CD4-positive, alpha-beta memory T cell (primary cell): ENCODE measurements around the gene PLXNA2. TPM values are rescaled to one million over a fixed set of nuclear protein-coding genes. Genes with fewer than 3 reads are reported as not detected.

Experiments
- CTCF ChIA-PET: fragments of 350-600 bp; sonication (Branson Sonifier 250); formaldehyde crosslinking; loops from one replicate; lab custom pipeline; 2021; ENCODE audit warnings: inconsistent platforms; ENCODE audit not compliant: partially characterized antibody; lab: Charles Lee
- POLR2A ChIA-PET: fragments of 350-600 bp; sonication (Branson Sonifier 250); formaldehyde crosslinking; loops from one replicate; lab custom pipeline; 2021; ENCODE audit not compliant: partially characterized antibody; lab: Charles Lee
- DNase-seq, 5 donors: peaks; one replicate each; pipeline versions ENCODE4 v3.0.0 to v3.0.0-alpha.2; 2020 to 2022; ENCODE audit warnings: mixed read lengths in 1 of 5
- H3K27ac ChIP-seq: one replicate; pipeline ENCODE4 v1.7.0; 2013; ENCODE audit warnings: low read depth, low read length
- H3K27me3 ChIP-seq: 2 replicates; pipeline ENCODE4 v1.7.0; 2013; ENCODE audit warnings: mild to moderate bottlenecking, low read length, moderate library complexity; ENCODE audit not compliant: insufficient read depth
- H3K36me3 ChIP-seq: 2 replicates; pipeline ENCODE4 v1.7.0; 2013; ENCODE audit warnings: mild to moderate bottlenecking, low read length, moderate library complexity; ENCODE audit not compliant: insufficient read depth
- H3K4me1 ChIP-seq: 2 replicates; pipeline ENCODE4 v1.7.0; 2013; ENCODE audit warnings: mild to moderate bottlenecking, low read length, moderate library complexity; ENCODE audit not compliant: insufficient read depth
- H3K4me3 ChIP-seq, 2 donors: one replicate each; pipeline ENCODE4 v1.7.0; 2013; ENCODE audit warnings: low read length in 2 of 2, mild to moderate bottlenecking in 1 of 2
- H3K9me3 ChIP-seq, 2 donors: one replicate each; pipeline ENCODE4 v1.7.0; 2013; ENCODE audit warnings: low read length in 2 of 2, control low read depth in 1 of 2; ENCODE audit not compliant: control insufficient read depth in 1 of 2
- H3K27ac Mint-ChIP-seq, 7 donors: one replicate each; pipeline ENCODE4 v1.8.0; 2020 to 2021; ENCODE audit warnings: mixed read lengths in 7 of 7, mild to moderate bottlenecking in 6 of 7, inconsistent platforms in 3 of 7, moderate library complexity in 3 of 7
- H3K27me3 Mint-ChIP-seq, 2 donors: one replicate each; pipeline ENCODE4 v1.8.0; 2020 to 2021; ENCODE audit warnings: mixed read lengths in 2 of 2
- H3K36me3 Mint-ChIP-seq, 2 donors: one replicate each; pipeline ENCODE4 v1.8.0; 2020 to 2021; ENCODE audit warnings: mixed read lengths in 2 of 2, inconsistent platforms in 1 of 2, mild to moderate bottlenecking in 1 of 2
- H3K4me1 Mint-ChIP-seq, 4 donors: one replicate each; pipeline ENCODE4 v1.8.0; 2020 to 2021; ENCODE audit warnings: mixed read lengths in 4 of 4, mild to moderate bottlenecking in 1 of 4
- H3K4me3 Mint-ChIP-seq, 8 donors: one replicate each; pipeline ENCODE4 v1.8.0; 2020 to 2021; ENCODE audit warnings: mixed read lengths in 8 of 8, mild to moderate bottlenecking in 7 of 8, moderate library complexity in 6 of 8, inconsistent platforms in 3 of 8
- H3K9me3 Mint-ChIP-seq, 8 donors: one replicate each; pipeline ENCODE4 v1.8.0; 2020 to 2021; ENCODE audit warnings: mixed read lengths in 8 of 8, mild to moderate bottlenecking in 5 of 8, inconsistent platforms in 3 of 8, moderate library complexity in 1 of 8
- intact Hi-C: fragments of 100-400 bp; cut with micrococcal nuclease; formaldehyde crosslinking; loops from one replicate; pipeline ENCODE4 v1.15.1; 2023
- polyA plus RNA-seq, 2 donors: library from polyadenylated mRNA; unstranded; fragments of 300-500 nt; fragmentation: Illumina TruSeq; gene quantifications; one replicate each; pipeline ENCODE4 v1.2.3, GENCODE V29; 2021
- total RNA-seq, 2 experiments: library from RNA; stranded (reverse); gene quantifications; one replicate each; pipeline ENCODE4 v1.2.3, GENCODE V29; 2021

The PLXNA2 gene
- total and polyA plus RNA-seq, 4 experiments from 2014 or later: 0.10 to 4.0 (median 1.8) TPM

DNA sequence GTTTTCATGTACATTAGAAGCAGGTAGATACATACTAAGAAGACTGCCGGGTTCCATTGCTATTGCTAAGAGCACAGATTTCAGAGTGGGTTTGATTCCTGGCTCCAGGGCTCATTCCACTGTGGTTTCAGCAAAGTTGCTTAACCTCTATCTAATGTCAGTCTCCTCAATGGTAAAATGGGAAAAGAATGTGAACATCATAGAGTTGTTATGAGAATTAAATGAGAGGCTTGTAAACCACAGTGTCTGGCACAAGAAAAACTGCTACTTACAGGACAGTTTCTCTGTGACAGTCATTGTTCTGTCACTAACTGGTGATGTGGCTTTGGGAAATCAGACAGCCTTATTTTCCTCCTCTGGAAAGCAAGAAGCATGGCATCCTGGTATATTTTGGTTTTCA is 10.7 kb upstream of the PLXNA2 start:
- H3K4me3 Mint-ChIP-seq: no peak overlapping the region
- H3K9me3 Mint-ChIP-seq: peaks cover 0 to 4% (median 0%) of the 10 kb centered on the region in 8 donors
- intact Hi-C loops: no loop called here
- DNase-seq: no peak
- no peaks in the 10 kb centered on the region for H3K36me3 Mint-ChIP-seq
- H3K4me1 Mint-ChIP-seq: no peaks in the 10 kb centered on the region
- H3K9me3 ChIP-seq: no peaks in the 10 kb centered on the region
- H3K27ac ChIP-seq: no peak overlapping the region
- H3K4me1 ChIP-seq: no peaks in the 10 kb centered on the region
- peaks cover 17 to 54% of the 10 kb centered on the region in 2 donors for H3K27me3 Mint-ChIP-seq
- no peak overlapping the region for H3K4me3 ChIP-seq
- H3K36me3 ChIP-seq: no peaks in the 10 kb centered on the region
- no peak overlapping the region for H3K27ac Mint-ChIP-seq
- H3K27me3 ChIP-seq: peaks cover 10% of the 10 kb centered on the region
- ChIA-PET POLR2A (no interaction called here), CTCF (interaction anchor here (1.0 kb wide), 1 partner anchor 10 kb away, joined by 7 read pairs; no protein-coding TSS in a partner anchor)

DNA sequence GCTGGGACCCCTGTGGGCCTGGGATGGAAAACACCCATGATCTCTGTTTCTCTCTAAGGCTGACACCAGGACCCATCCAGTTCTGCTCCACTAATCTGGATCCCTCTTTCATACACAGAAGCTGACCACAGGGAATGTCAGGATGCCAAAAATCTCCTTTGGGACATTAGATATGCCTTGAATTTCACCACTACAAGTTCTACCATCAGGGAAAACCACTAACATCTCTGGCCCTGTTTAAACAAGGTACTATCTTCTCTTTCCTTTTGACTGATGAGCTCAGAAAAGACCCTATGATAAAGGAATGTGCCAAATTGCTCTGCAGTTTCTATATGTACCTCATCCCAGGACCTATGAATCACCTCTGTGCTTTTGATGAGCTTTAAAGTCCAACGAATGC is 10.2 kb upstream of the PLXNA2 start:
- H3K9me3 Mint-ChIP-seq: peaks cover 0 to 1% (median 0%) of the 10 kb centered on the region in 8 donors
- peaks cover 17 to 52% of the 10 kb centered on the region in 2 donors for H3K27me3 Mint-ChIP-seq
- H3K9me3 ChIP-seq: no peaks in the 10 kb centered on the region
- CTCF ChIA-PET: interaction anchor here (1.0 kb wide), 1 partner anchor 9 kb away, joined by 7 read pairs; no protein-coding TSS in a partner anchor
- no peak overlapping the region for H3K27ac Mint-ChIP-seq
- POLR2A ChIA-PET: no interaction called here
- H3K4me1 Mint-ChIP-seq: no peaks in the 10 kb centered on the region
- H3K27me3 ChIP-seq: peaks cover 10% of the 10 kb centered on the region
- H3K36me3 Mint-ChIP-seq: no peaks in the 10 kb centered on the region
- intact Hi-C loops: no loop called here
- H3K4me3 Mint-ChIP-seq: no peak overlapping the region
- no peak overlapping the region for H3K27ac ChIP-seq
- H3K36me3 ChIP-seq: no peaks in the 10 kb centered on the region
- no peak overlapping the region for H3K4me3 ChIP-seq
- no peak for DNase-seq
- H3K4me1 ChIP-seq: no peaks in the 10 kb centered on the region

DNA sequence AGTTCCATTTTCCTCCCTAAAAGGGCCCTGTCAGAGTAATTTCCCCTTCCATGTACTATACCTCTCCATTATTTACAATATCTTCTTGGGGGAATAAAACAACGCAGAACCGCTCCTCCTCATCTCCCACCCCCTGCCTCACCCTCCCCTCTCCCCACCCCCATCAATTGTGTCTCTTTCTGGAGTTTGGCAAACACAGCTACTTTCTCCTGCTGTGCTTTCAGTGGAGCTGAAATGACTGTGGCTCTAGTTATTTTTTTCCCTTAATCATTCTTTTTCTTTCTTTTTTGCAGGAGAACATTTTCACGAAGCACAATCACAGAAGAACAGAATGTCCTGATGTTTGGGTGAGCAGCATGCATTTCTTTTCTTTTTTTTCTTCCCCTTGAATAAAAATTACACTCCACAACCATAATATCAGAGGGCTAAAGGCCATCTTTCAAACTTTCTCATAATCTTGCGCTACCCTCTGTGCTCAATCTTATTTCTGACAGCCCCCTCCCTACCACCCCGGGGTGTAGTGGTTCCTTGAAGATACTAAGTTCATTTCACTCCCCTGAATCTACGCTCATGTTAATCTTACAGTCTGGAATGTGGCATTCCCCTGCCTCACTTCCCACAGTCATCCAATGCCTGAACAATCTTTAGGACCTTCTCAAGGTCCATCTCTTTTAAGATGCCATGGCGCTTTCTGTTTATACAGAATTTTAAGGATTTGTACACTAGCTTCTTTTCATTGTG is 8.8 kb upstream of the PLXNA2 start:
- H3K4me3 ChIP-seq: no peak overlapping the region
- ChIA-PET CTCF (interaction anchor here (1.2 kb wide), 1 partner anchor 13 kb away, joined by 3 read pairs; no protein-coding TSS in a partner anchor), POLR2A (no interaction called here)
- Mint-ChIP-seq H3K4me3 (no peak overlapping the region), H3K27ac (no peak overlapping the region), H3K4me1 (no peaks in the 10 kb centered on the region), H3K36me3 (no peaks in the 10 kb centered on the region), H3K27me3 (peaks cover 14 to 45% of the 10 kb centered on the region in 2 donors), H3K9me3 (no peaks in the 10 kb centered on the region)
- no peaks in the 10 kb centered on the region for H3K4me1 ChIP-seq
- H3K36me3 ChIP-seq: no peaks in the 10 kb centered on the region
- H3K27ac ChIP-seq: no peak overlapping the region
- intact Hi-C loops: no loop called here
- no peak for DNase-seq
- peaks cover 10% of the 10 kb centered on the region for H3K27me3 ChIP-seq
- no peaks in the 10 kb centered on the region for H3K9me3 ChIP-seq

DNA sequence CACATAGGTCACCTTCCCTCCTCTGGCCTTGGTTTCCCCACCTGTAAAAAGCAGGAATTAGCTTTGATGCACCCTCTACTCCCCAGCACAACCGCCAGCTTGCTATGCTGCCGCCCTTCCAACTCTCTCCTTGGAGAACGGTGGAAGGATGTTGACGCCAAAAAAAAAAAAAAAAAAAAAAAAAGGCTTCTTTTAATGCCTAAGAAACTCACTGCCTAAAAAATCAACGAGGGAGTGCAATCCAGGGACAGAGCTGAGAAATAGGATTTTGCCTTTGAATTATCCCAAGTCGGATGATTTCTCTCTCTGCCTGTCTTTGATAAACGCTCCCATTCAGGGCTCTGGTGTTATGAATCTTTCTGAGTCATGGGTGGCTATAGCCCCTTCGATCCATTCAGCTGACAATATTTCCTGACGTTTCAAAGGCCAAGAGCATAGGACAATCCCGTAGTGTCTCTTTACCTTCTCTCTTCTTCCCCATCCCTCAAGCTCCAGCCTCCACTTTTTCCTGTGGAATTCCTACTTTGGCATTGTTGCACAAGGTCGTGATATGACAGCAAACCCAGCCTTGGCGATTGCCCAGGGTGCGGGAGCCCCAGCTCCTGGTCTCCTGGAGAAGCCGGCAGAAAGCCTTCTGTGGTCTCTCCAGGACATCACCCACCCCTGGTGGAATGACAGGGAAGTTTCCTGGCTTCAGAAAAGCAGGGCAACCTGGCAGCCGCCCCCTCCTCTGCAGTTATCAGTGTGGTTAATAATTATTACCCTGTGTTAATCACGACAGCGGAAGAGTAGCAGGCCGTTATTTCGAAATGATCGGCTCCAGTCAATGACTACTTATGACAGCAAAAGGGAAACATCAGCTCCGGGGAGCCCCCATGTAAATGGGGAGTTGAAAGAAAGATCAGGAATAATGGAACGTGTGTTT is 8.0 kb upstream of the PLXNA2 start:
- Histone ChIP-seq H3K27me3 (peaks cover 5% of the 10 kb centered on the region), H3K36me3 (no peaks in the 10 kb centered on the region), H3K4me3 (no peak overlapping the region), H3K4me1 (no peaks in the 10 kb centered on the region), H3K9me3 (no peaks in the 10 kb centered on the region), H3K27ac (no peak overlapping the region)
- Mint-ChIP-seq H3K36me3 (no peaks in the 10 kb centered on the region), H3K9me3 (no peaks in the 10 kb centered on the region), H3K27ac (no peak overlapping the region), H3K27me3 (peaks cover 14 to 36% of the 10 kb centered on the region in 2 donors), H3K4me1 (no peaks in the 10 kb centered on the region), H3K4me3 (no peak overlapping the region)
- CTCF ChIA-PET: interaction anchor here (0.7 to 1.2 kb wide), 4 partner anchors 13 to 396 kb away, joined by 3 to 4 read pairs (median 4); no protein-coding TSS in a partner anchor
- POLR2A ChIA-PET: no interaction called here
- intact Hi-C loops: no loop called here
- no peak for DNase-seq

DNA sequence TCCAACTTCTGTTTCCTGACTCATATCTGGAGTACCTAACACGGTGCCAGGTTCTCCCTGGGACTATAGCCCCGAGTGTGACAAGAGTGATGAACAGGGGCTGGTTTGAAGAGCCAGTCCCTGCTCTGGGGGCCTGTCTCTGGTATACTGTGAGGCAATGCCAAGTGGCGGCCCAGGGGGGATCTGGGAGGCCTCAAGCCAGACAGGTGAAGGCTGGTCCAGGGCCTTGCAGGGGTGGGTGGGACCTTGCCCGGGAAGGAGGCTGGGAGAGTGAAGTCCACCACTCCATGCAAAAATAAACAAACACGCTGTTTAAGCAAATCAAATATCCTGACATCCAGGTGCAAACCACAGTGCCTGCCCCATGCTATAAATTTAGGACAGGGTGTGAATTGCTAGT is 6.8 kb upstream of the PLXNA2 start:
- intact Hi-C loops: no loop called here
- H3K36me3 ChIP-seq: no peaks in the 10 kb centered on the region
- Mint-ChIP-seq H3K4me1 (no peaks in the 10 kb centered on the region), H3K4me3 (no peak overlapping the region), H3K27ac (no peak overlapping the region), H3K9me3 (no peaks in the 10 kb centered on the region), H3K36me3 (no peaks in the 10 kb centered on the region), H3K27me3 (peaks cover 12 to 29% of the 10 kb centered on the region in 2 donors)
- H3K27me3 ChIP-seq: peaks cover 5% of the 10 kb centered on the region
- no peaks in the 10 kb centered on the region for H3K9me3 ChIP-seq
- H3K4me3 ChIP-seq: no peak overlapping the region
- POLR2A ChIA-PET: no interaction called here
- no peak overlapping the region for H3K27ac ChIP-seq
- no peaks in the 10 kb centered on the region for H3K4me1 ChIP-seq
- no peak for DNase-seq
- CTCF ChIA-PET: interaction anchor here (1.1 kb wide), 1 partner anchor 229 kb away, joined by 7 read pairs; no protein-coding TSS in a partner anchor

DNA sequence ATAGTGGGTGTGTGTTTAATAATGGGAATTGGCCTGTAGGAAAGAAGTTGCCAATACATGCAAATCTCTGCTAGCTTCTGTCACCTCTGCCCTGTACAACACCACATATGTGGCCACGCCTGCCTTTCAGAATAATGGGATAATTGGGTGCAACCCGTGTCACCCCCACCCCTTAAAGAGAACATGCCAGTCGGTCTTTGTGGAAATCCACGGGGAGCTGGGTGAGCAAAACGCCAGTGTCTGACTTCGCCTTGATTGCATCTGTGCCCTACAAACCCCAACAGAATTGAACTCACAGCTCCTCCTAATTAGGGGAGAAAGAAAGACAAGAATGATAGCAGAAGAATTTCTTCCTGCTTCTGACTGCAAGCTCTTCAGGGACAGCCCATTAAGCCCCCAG is 6.4 kb upstream of the PLXNA2 start:
- Mint-ChIP-seq H3K36me3 (no peaks in the 10 kb centered on the region), H3K27ac (no peak overlapping the region), H3K9me3 (no peaks in the 10 kb centered on the region), H3K4me1 (no peaks in the 10 kb centered on the region), H3K4me3 (no peak overlapping the region), H3K27me3 (peaks cover 12 to 26% of the 10 kb centered on the region in 2 donors)
- ChIA-PET POLR2A (no interaction called here), CTCF (interaction anchor here (1.1 kb wide), 1 partner anchor 229 kb away, joined by 7 read pairs; no protein-coding TSS in a partner anchor)
- H3K36me3 ChIP-seq: no peaks in the 10 kb centered on the region
- DNase-seq: no peak
- H3K27me3 ChIP-seq: peaks cover 5% of the 10 kb centered on the region
- H3K9me3 ChIP-seq: no peaks in the 10 kb centered on the region
- no peak overlapping the region for H3K4me3 ChIP-seq
- H3K27ac ChIP-seq: no peak overlapping the region
- intact Hi-C loops: no loop called here
- H3K4me1 ChIP-seq: no peaks in the 10 kb centered on the region
